H1 (cell line): ENCODE measurements around the gene KYNU. TPM values are rescaled to one million over a fixed set of nuclear protein-coding genes. Genes with fewer than 3 reads are reported as not detected.

ENCODE experiments used
- CHD2 ChIP-seq: IDR thresholded peaks from 2 replicates; pipeline ENCODE4 v1.6.1; 2012; ENCODE audit warnings: low read length, improper control_type of control experiment
- CHD7 ChIP-seq: fragments of 300-600 bp; sonication (generic); IDR thresholded peaks from 2 replicates; pipeline ENCODE4 v1.7.1; 2012; ENCODE audit warnings: low read length, moderate library complexity, mild to moderate bottlenecking, inconsistent platforms; ENCODE audit not compliant: insufficient replicate concordance
- EGR1 ChIP-seq: IDR thresholded peaks from 2 replicates; pipeline ENCODE4 v1.6.1; 2011; ENCODE audit warnings: low read depth, low read length, borderline replicate concordance
- HDAC2 ChIP-seq, 2 experiments: fragments of 300-600 bp in 1 of 2; sonication (generic) in 1 of 2; IDR thresholded peaks; 2 replicates each; pipeline ENCODE4 v1.6.1; 2011 to 2012; ENCODE audit warnings: low read depth in 2 of 2, low read length in 2 of 2, mild to moderate bottlenecking in 2 of 2, moderate library complexity in 2 of 2, borderline replicate concordance in 1 of 2, inconsistent platforms in 1 of 2
- KDM4A ChIP-seq: IDR thresholded peaks from one replicate; pipeline ENCODE4 v1.7.1; 2012; ENCODE audit warnings: low read depth, mild to moderate bottlenecking, moderate library complexity, low read length, inconsistent platforms; ENCODE audit not compliant: severe bottlenecking
- POU5F1 ChIP-seq: IDR thresholded peaks from 2 replicates; pipeline ENCODE4 v1.6.1; 2011; ENCODE audit warnings: low read depth, mild to moderate bottlenecking, low read length, moderate library complexity
- TAF1 ChIP-seq: IDR thresholded peaks from 2 replicates; pipeline ENCODE4 v1.6.1; 2011; ENCODE audit warnings: mild to moderate bottlenecking, low read depth, low read length
- polyA plus RNA-seq, 7 experiments: library from polyadenylated mRNA; depleted of rRNA in 3 of 7; stranded (reverse) in 5 of 7; unstranded in 2 of 7; fragments of >200 nt in 5 of 7; fragments of 200-250 nt in 2 of 7; gene quantifications; 1 replicate in 5 of 7; 2 replicates in 1 of 7; 4 replicates in 1 of 7; pipeline versions ENCODE4 v1.2.1 to v1.2.3, GENCODE V29; 2011 to 2013; ENCODE audit warnings: missing spikeins in 2 of 7, mixed read lengths in 2 of 7
- total RNA-seq: library from RNA; stranded (reverse); fragmentation: NEBNext Ultra II Directional; extraction: Animal tissue kit (Norgen Biotek cat#: 25700); gene quantifications from 2 replicates; pipeline ENCODE4 v1.2.1, GENCODE V29; 2021

KYNU gene
- total and polyA plus RNA-seq, 2 of the 8 experiments (the other 6 are each of a cell fraction or from before 2014, with no cell fraction given) = 0.09 to 0.13 TPM

DNA sequence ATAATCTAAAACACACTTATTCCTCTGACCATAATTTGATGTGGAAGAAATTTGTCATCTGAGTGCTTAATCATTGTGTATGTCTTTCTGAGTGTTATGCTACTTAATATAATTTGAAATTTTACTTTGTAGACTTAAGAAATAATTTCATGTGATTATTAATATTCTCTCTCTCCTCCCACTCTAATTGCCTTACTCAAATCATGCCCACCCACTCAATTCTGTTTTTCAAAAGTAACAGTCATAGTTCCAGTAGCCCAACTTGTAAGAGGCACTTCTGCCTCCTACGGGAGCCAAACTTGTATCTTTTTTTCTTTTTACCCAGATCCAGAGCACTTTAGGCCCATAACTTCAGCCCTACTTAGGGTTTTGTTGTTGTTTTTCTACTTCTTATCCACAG, 18.5 kb upstream of the KYNU start (continued):
- TF ChIP-seq CHD7 (no peak), HDAC2 (IDR thresholded peaks at IDR 0.05; ENCODE audit: borderline replicate concordance in 1 of 2, low read depth in 2 of 2, low read length in 2 of 2) (no peak), CHD2 (no peak), TAF1 (no peak), KDM4A (no peak), POU5F1 (no peak), EGR1 (no peak)
